ENCODE results near the gene SEC63.
"Not testable (repeated sequence)": the region's sequence is repeated elsewhere in the genome, so short reads cannot be mapped to it uniquely, and the experiment has no call there.

Gene SEC63

GRCh38 chr6:107860963-107861362, 97.0 kb downstream of the SEC63 start:
- not testable (repeated sequence) for DNase-seq (ENCODE audit: low read depth)

- not testable (repeated sequence) for DNase-seq (ENCODE audit: low read depth)
Observed at GRCh38 chr6:107860144-107860543, 97.9 kb downstream of the SEC63 start.

GRCh38 chr6:107853230-107853629, 104.8 kb downstream of the SEC63 start:
- DNase-seq (ENCODE audit: low read depth): no peak

- DNase-seq (ENCODE audit: low read depth): no peak
Observed at GRCh38 chr6:107849325-107849724, 108.7 kb downstream of the SEC63 start.

GRCh38 chr6:107847844-107848802, 109.9 kb downstream of the SEC63 start:
- peak; percentile 78 for DNase-seq (ENCODE audit: low read depth)

- no peak for DNase-seq (ENCODE audit: low read depth)
Observed at GRCh38 chr6:107846262-107846795, 111.7 kb downstream of the SEC63 start.

GRCh38 chr6:107845777-107846176, 112.2 kb downstream of the SEC63 start:
- DNase-seq (ENCODE audit: low read depth): no peak

- no peak for DNase-seq (ENCODE audit: low read depth)
Observed at GRCh38 chr6:107843400-107843799, 114.6 kb downstream of the SEC63 start.

GRCh38 chr6:107841275-107841670, 116.7 kb downstream of the SEC63 start:
- no peak for DNase-seq (ENCODE audit: low read depth)

- DNase-seq (ENCODE audit: low read depth): no peak
Observed at GRCh38 chr6:107840636-107841274, 117.3 kb downstream of the SEC63 start.

- no peak for DNase-seq (ENCODE audit: low read depth)
Observed at GRCh38 chr6:107833136-107833535, 124.9 kb downstream of the SEC63 start.

GRCh38 chr6:107832151-107833056, 125.6 kb downstream of the SEC63 start:
- no peak for DNase-seq (ENCODE audit: low read depth)

GRCh38 chr6:107830060-107830459, 127.9 kb downstream of the SEC63 start:
- no peak for DNase-seq (ENCODE audit: low read depth)

- DNase-seq (ENCODE audit: low read depth): no peak
Observed at GRCh38 chr6:107827541-107827940, 130.5 kb downstream of the SEC63 start.

GRCh38 chr6:107823047-107823557, 134.9 kb downstream of the SEC63 start:
- DNase-seq (ENCODE audit: low read depth): peak; percentile 49

- DNase-seq (ENCODE audit: low read depth): no peak
Observed at GRCh38 chr6:107822176-107823046, 135.6 kb downstream of the SEC63 start.

- DNase-seq (ENCODE audit: low read depth): no peak
Observed at GRCh38 chr6:107821591-107821990, 136.4 kb downstream of the SEC63 start.

GRCh38 chr6:107820338-107821261, 137.4 kb downstream of the SEC63 start:
- DNase-seq (ENCODE audit: low read depth): no peak

- no peak for DNase-seq (ENCODE audit: low read depth)
Observed at GRCh38 chr6:107819964-107820337, 138.1 kb downstream of the SEC63 start.

- no peak for DNase-seq (ENCODE audit: low read depth)
Observed at GRCh38 chr6:107819217-107819616, 138.8 kb downstream of the SEC63 start.
